SJSA1 (cell line): Measurements from ENCODE around the gene NUP88. TPM values are rescaled to one million over a fixed set of nuclear protein-coding genes. Genes with fewer than 3 reads are reported as not detected.

Experiments used
- DNase-seq, 2 experiments: peaks; one replicate each; pipeline ENCODE4 v3.0.0-alpha.2; 2015 to 2020; ENCODE audit warnings: low spot score in 2 of 2, low read depth in 1 of 2
- H3K27ac ChIP-seq: fragments of 250-450 bp; sonication (Bioruptor Pico); 2 replicates; pipeline ENCODE4 v1.5.1; 2020; ENCODE audit warnings: mild to moderate bottlenecking, moderate library complexity
- H3K27me3 ChIP-seq: fragments of 250-450 bp; sonication (Bioruptor Pico); replicated peaks from 2 replicates; pipeline ENCODE4 v1.5.1; 2020; ENCODE audit warnings: mild to moderate bottlenecking, moderate library complexity
- H3K36me3 ChIP-seq: fragments of 250-450 bp; sonication (Bioruptor Pico); 2 replicates; pipeline ENCODE4 v1.5.1; 2020; ENCODE audit warnings: mild to moderate bottlenecking
- H3K4me1 ChIP-seq: fragments of 250-450 bp; sonication (Bioruptor Pico); replicated peaks from 2 replicates; pipeline ENCODE4 v1.6.1; 2021; ENCODE audit warnings: mild to moderate bottlenecking
- H3K4me3 ChIP-seq: fragments of 250-450 bp; sonication (Bioruptor Pico); 2 replicates; pipeline ENCODE4 v1.5.1; 2020; ENCODE audit warnings: mild to moderate bottlenecking
- H3K9me3 ChIP-seq: fragments of 250-450 bp; sonication (Bioruptor Pico); replicated peaks from 2 replicates; pipeline ENCODE4 v1.5.1; 2020; ENCODE audit warnings: mild to moderate bottlenecking
- total RNA-seq: library from RNA; depleted of rRNA; stranded (reverse); fragments of >200 nt; shearing (Covaris generic); gene quantifications from 2 replicates; pipeline ENCODE4 v1.2.3, GENCODE V29; 2014; rRNA removed

Gene NUP88
- total RNA-seq, 1 experiment from 2014 or later = 146 TPM

GRCh38 chr17:5361426-5361825 lies 58.0 kb downstream of the NUP88 start:
- Histone ChIP-seq H3K27me3 (no peaks in the 10 kb centered on the region), H3K36me3 (peaks cover 34% of the 10 kb centered on the region), H3K4me1 (no peaks in the 10 kb centered on the region), H3K9me3 (no peaks in the 10 kb centered on the region), H3K4me3 (no peak overlapping the region), H3K27ac (no peak overlapping the region)
- DNase-seq = no peak

- Histone ChIP-seq H3K27me3 (no peaks in the 10 kb centered on the region), H3K4me3 (no peak overlapping the region), H3K36me3 (peaks cover 39% of the 10 kb centered on the region), H3K27ac (no peak overlapping the region), H3K9me3 (no peaks in the 10 kb centered on the region), H3K4me1 (no peaks in the 10 kb centered on the region)
- no peak for DNase-seq
Measured at GRCh38 chr17:5355421-5356129, 63.9 kb downstream of the NUP88 start.

GRCh38 chr17:5354886-5355415 lies 64.5 kb downstream of the NUP88 start:
- Histone ChIP-seq H3K4me3 (no peak overlapping the region), H3K27me3 (no peaks in the 10 kb centered on the region), H3K36me3 (peaks cover 41% of the 10 kb centered on the region), H3K27ac (no peak overlapping the region), H3K9me3 (no peaks in the 10 kb centered on the region), H3K4me1 (no peaks in the 10 kb centered on the region)
- DNase-seq = no peak

- Histone ChIP-seq H3K27ac (no peak overlapping the region), H3K4me3 (no peak overlapping the region), H3K27me3 (no peaks in the 10 kb centered on the region), H3K36me3 (peaks cover 38% of the 10 kb centered on the region), H3K9me3 (no peaks in the 10 kb centered on the region), H3K4me1 (no peaks in the 10 kb centered on the region)
- DNase-seq = no peak
Measured at GRCh38 chr17:5354310-5354709, 65.2 kb downstream of the NUP88 start.

- Histone ChIP-seq H3K9me3 (no peaks in the 10 kb centered on the region), H3K4me3 (no peak overlapping the region), H3K4me1 (no peaks in the 10 kb centered on the region), H3K36me3 (peaks cover 47% of the 10 kb centered on the region), H3K27ac (no peak overlapping the region), H3K27me3 (no peaks in the 10 kb centered on the region)
- no peak for DNase-seq
Measured at GRCh38 chr17:5352681-5353289, 66.7 kb downstream of the NUP88 start.

GRCh38 chr17:5344914-5345313 lies 74.5 kb downstream of the NUP88 start:
- Histone ChIP-seq H3K9me3 (no peaks in the 10 kb centered on the region), H3K4me1 (no peaks in the 10 kb centered on the region), H3K27me3 (no peaks in the 10 kb centered on the region), H3K4me3 (no peak overlapping the region), H3K27ac (no peak overlapping the region), H3K36me3 (peaks cover 21% of the 10 kb centered on the region; the same call in 1 of the 2 replicates)
- DNase-seq = no peak

Other genes starting within 250 kb of the NUP88 start
- 4.5 and 6.9 TPM in 2 replicates for gene ZNF594, start 227.8 kb downstream of the NUP88 start, total RNA-seq
- gene SCIMP, start 184.8 kb downstream of the NUP88 start, total RNA-seq = not detected in 2 replicates
- 23.7 and 43.1 TPM in 2 replicates for gene RABEP1, start 137.4 kb downstream of the NUP88 start, total RNA-seq
- 44.1 and 83.4 TPM in 2 replicates for gene RPAIN, start 520 bp upstream of the NUP88 start, total RNA-seq
- 288 and 411 TPM in 2 replicates for gene C1QBP, start 19.5 kb upstream of the NUP88 start, total RNA-seq
- gene DHX33, start 49.3 kb upstream of the NUP88 start, total RNA-seq = 2.3 and 5.7 TPM in 2 replicates
- gene DERL2, start 66.5 kb upstream of the NUP88 start, total RNA-seq = 35.4 and 78.9 TPM in 2 replicates
- 31.1 and 46.3 TPM in 2 replicates for gene MIS12, start 66.9 kb upstream of the NUP88 start, total RNA-seq
- gene NLRP1, start 164.8 kb upstream of the NUP88 start, total RNA-seq = 48.2 and 49.3 TPM in 2 replicates